WI38 (cell line): ENCODE results near the gene RFPL4A.
"Not testable (repeated sequence)": the region's sequence is repeated elsewhere in the genome, so short reads cannot be mapped to it uniquely, and the experiment has no call there.

Experiments
- H3K4me3 ChIP-seq: 2 replicates; pipeline ENCODE4 v1.5.1; 2011; ENCODE audit warnings: low read depth, mild to moderate bottlenecking, control low read depth, low read length
- CTCF ChIP-seq: IDR thresholded peaks from 2 replicates; pipeline ENCODE4 v1.5.1; 2012; ENCODE audit warnings: low read depth, mild to moderate bottlenecking, control low read depth, low read length

Gene RFPL4A

GRCh38 chr19:55758797-55759196 is at the start of gene RFPL4A:
Gene RFPL4A, plus strand, starts transcription at chr19:55759097. Its CDS starts 2,704 bp downstream, at chr19:55761801.
- H3K4me3 ChIP-seq = not testable (repeated sequence)

GRCh38 chr19:55711719-55712118 is 47.2 kb upstream of the RFPL4A start:
- no peak for TF ChIP-seq CTCF
- no peak overlapping the region for H3K4me3 ChIP-seq

GRCh38 chr19:55712804-55713631 is 45.9 kb upstream of the RFPL4A start:
- no peak for TF ChIP-seq CTCF
- H3K4me3 ChIP-seq = no peak overlapping the region

GRCh38 chr19:55716531-55716930 is 42.4 kb upstream of the RFPL4A start:
- no peak for TF ChIP-seq CTCF
- no peak overlapping the region for H3K4me3 ChIP-seq

- no peak for TF ChIP-seq CTCF
- H3K4me3 ChIP-seq = no peak overlapping the region
Observed at GRCh38 chr19:55717251-55717650, 41.6 kb upstream of the RFPL4A start.

GRCh38 chr19:55717879-55718711 is 40.8 kb upstream of the RFPL4A start:
- not testable (repeated sequence) for H3K4me3 ChIP-seq

GRCh38 chr19:55720214-55720746 is 38.6 kb upstream of the RFPL4A start:
- TF ChIP-seq CTCF = no peak
- no peak overlapping the region for H3K4me3 ChIP-seq

- TF ChIP-seq CTCF = no peak
- no peak overlapping the region for H3K4me3 ChIP-seq
Observed at GRCh38 chr19:55720801-55721200, 38.1 kb upstream of the RFPL4A start.
